Upper lobe of left lung (tissue), 4 donors: ENCODE results near the gene TMPRSS12.

Experiments used
- CTCF ChIP-seq, 6 experiments: fragments of 450-650 bp in 4 of 6; fragments of 200-600 bp in 2 of 6; sonication (generic) in 2 of 6; IDR thresholded peaks; one replicate each; pipeline ENCODE4 v1.5.1; 2016 to 2019; ENCODE audit warnings: antibody characterized with exemption in 6 of 6
- EP300 ChIP-seq, 4 donors: sonication (generic); formaldehyde crosslinking; IDR thresholded peaks; one replicate each; pipeline ENCODE4 v1.5.1; 2017; ENCODE audit warnings: antibody characterized with exemption in 4 of 4, control low read depth in 2 of 4
- POLR2A ChIP-seq, 4 donors: fragments of 450-650 bp; IDR thresholded peaks; one replicate each; pipeline ENCODE4 v1.5.1; 2016 to 2017; ENCODE audit warnings: antibody characterized with exemption in 4 of 4, mild to moderate bottlenecking in 2 of 4

DNA sequence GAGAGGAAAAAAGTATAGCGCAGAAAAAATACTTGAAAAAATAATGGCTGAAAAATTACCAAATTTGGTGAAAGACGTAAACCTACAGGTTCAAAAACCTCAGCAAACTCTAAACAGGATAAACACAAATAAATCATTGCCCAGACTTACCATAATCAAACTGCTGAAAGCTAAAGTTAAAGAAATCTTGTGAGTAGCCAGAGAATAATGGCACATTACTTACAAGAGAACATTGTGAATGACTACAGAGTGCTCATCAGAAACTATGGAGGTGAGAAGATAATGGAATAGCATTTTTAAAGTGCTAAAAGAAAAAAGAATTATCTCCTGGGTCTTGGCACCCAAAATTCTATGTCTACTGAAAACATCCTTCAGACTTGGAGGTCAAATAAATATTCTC, 42.8 kb upstream of the TMPRSS12 start:
- TF ChIP-seq CTCF (IDR thresholded peaks at IDR 0.05) (no peak), POLR2A (IDR thresholded peaks at IDR 0.05) (no peak), EP300 (IDR thresholded peaks at IDR 0.05) (no peak)
